ENCODE measurements around the gene OLA1. TPM values are rescaled to one million over a fixed set of nuclear protein-coding genes. Genes with fewer than 3 reads are reported as not detected.

The OLA1 gene
- total RNA-seq (2022; extraction: Qiagen RNA extraction) = 119 to 130 TPM (median 124 TPM) in 5 replicates

DNA sequence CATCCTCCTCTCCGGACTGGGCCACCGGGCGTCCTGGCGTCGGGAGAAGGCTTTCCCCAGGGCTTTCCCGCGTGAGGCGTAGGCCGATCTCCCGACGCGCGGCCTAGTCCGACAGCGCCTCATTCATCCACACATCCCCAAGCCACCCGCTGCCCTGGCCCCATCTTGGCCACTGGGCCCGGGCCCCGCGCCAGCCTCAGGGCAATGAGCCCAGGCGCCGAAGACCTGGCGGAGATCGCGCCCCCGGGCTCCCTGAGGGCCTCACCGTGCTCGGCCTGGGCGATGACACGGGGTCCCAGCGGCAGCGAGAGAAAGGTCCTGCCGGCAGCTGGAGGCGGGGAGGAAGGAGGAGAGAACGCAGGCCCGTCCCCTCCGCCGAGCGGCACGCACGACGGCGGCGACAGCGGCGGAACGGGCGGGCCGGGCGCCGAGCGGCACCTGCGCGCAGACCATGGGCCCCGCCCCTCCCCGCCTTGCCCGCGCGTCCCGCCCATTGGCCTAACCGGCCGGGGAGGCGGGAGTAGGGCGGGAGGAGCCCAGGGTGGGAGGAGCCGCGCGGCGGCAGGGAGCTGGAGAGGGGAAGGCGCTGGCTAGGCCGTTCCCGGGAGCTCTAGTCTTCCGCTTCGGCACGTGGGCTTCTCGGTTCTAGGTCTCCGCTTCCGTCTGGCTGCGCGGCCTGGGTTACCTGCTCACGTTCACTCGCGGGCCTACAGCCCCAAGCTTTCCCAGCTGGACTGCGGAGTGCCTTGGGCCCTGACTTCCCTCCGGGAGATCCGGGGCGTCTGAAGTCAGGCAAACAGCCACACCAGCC is at the start of gene OLA1:
Gene OLA1 (minus strand): TSS at position 346 of the 811 bp plus-strand sequence. CDS start 1,717 bp downstream, outside the sequence.

Other genes with a start within 250 kb of the OLA1 start
- 2.0 to 3.2 TPM (median 2.8 TPM) in 5 replicates for gene SP9, start 86.4 kb upstream of the OLA1 start, total RNA-seq (2022; extraction: Qiagen RNA extraction)
- 13.8 to 16.6 TPM (median 15.0 TPM) in 5 replicates for gene SCRN3, start 147.2 kb upstream of the OLA1 start, total RNA-seq (2022; extraction: Qiagen RNA extraction)
- gene GPR155, start 238.5 kb upstream of the OLA1 start, total RNA-seq (2022; extraction: Qiagen RNA extraction) = 0.26 to 0.69 TPM (median 0.35 TPM) in 5 replicates